Measurements from ENCODE around the gene IGF2BP2. TPM values are rescaled to one million over a fixed set of nuclear protein-coding genes. Genes with fewer than 3 reads are reported as not detected.
"Not testable (repeated sequence)": the region's sequence is repeated elsewhere in the genome, so short reads cannot be mapped to it uniquely, and the experiment has no call there.

The IGF2BP2 gene
- total and polyA plus RNA-seq, 4 donors: 7.8 to 92.6 (median 11.8) TPM

GRCh38 chr3:185857208-185857607, 32.4 kb upstream of the IGF2BP2 start:
- Histone ChIP-seq H3K27ac (ENCODE audit: low read depth in 1 of 2, low read length in 1 of 2) (no peak overlapping the region), H3K27me3 (ENCODE audit: control insufficient read depth in 3 of 3, insufficient read depth in 3 of 3, low read length in 2 of 3) (no peaks in the 10 kb centered on the region), H3K4me3 (no peak overlapping the region), H3K9ac (ENCODE audit: insufficient read depth in 1 of 2, low read length in 2 of 2) (no peak overlapping the region), H3K36me3 (ENCODE audit: control insufficient read depth in 4 of 4, insufficient read depth in 4 of 4, low read length in 4 of 4) (no peaks in the 10 kb centered on the region), H3K4me1 (ENCODE audit: control insufficient read depth in 5 of 5, insufficient read depth in 5 of 5, low read length in 5 of 5) (no peaks in the 10 kb centered on the region), H3K9me3 (ENCODE audit: control insufficient read depth in 4 of 4, insufficient read depth in 3 of 4, low read length in 3 of 4) (peaks cover 0 to 5% (median 2%) of the 10 kb centered on the region in 4 donors)
- ATAC-seq (ENCODE audit: insufficient read depth, low FRiP score) (no peak), DNase-seq (no peak)
- no peak for TF ChIP-seq CTCF (IDR thresholded peaks at IDR 0.05; ENCODE audit: control extremely low read depth, extremely low read depth)
- 84 to 96% methylated on average over 3 of the region's 3 CpGs for WGBS, 2 donors

- DNase-seq: no peak
Observed at GRCh38 chr3:185856652-185857051, 31.8 kb upstream of the IGF2BP2 start.

GRCh38 chr3:185853771-185854170, 28.9 kb upstream of the IGF2BP2 start:
- H3K27me3 ChIP-seq (ENCODE audit: control insufficient read depth in 3 of 3, insufficient read depth in 3 of 3, low read length in 2 of 3); H3K4me1 ChIP-seq (ENCODE audit: control insufficient read depth in 5 of 5, insufficient read depth in 5 of 5, low read length in 5 of 5); H3K9me3 ChIP-seq (ENCODE audit: control insufficient read depth in 4 of 4, insufficient read depth in 3 of 4, low read length in 3 of 4); H3K36me3 ChIP-seq (ENCODE audit: control insufficient read depth in 4 of 4, insufficient read depth in 4 of 4, low read length in 4 of 4); DNase-seq; H3K27ac ChIP-seq (ENCODE audit: low read depth in 1 of 2, low read length in 1 of 2); H3K9ac ChIP-seq (ENCODE audit: insufficient read depth in 1 of 2, low read length in 2 of 2); H3K4me3 ChIP-seq; ATAC-seq (ENCODE audit: insufficient read depth, low FRiP score): not testable (repeated sequence)
- 93 to 99% methylated on average over 3 of the region's 3 CpGs for WGBS, 2 donors

More at GRCh38 chr3:185856652-185857051, 31.8 kb upstream of the IGF2BP2 start:
- no peaks in the 10 kb centered on the region for H3K27me3 ChIP-seq (ENCODE audit: control insufficient read depth in 3 of 3, insufficient read depth in 3 of 3, low read length in 2 of 3)
- H3K36me3 ChIP-seq (ENCODE audit: control insufficient read depth in 4 of 4, insufficient read depth in 4 of 4, low read length in 4 of 4): no peaks in the 10 kb centered on the region
- no peak overlapping the region for H3K27ac ChIP-seq (ENCODE audit: low read depth in 1 of 2, low read length in 1 of 2)
- no peak overlapping the region for H3K4me3 ChIP-seq
- no peak for ATAC-seq (ENCODE audit: insufficient read depth, low FRiP score)
- H3K9ac ChIP-seq (ENCODE audit: insufficient read depth in 1 of 2, low read length in 2 of 2): no peak overlapping the region
- no peaks in the 10 kb centered on the region for H3K4me1 ChIP-seq (ENCODE audit: control insufficient read depth in 5 of 5, insufficient read depth in 5 of 5, low read length in 5 of 5)
- peaks cover 0 to 5% (median 2%) of the 10 kb centered on the region in 4 donors for H3K9me3 ChIP-seq (ENCODE audit: control insufficient read depth in 4 of 4, insufficient read depth in 3 of 4, low read length in 3 of 4)
- TF ChIP-seq CTCF (IDR thresholded peaks at IDR 0.05; ENCODE audit: control extremely low read depth, extremely low read depth): no peak

GRCh38 chr3:185852635-185853034, 27.8 kb upstream of the IGF2BP2 start:
- Histone ChIP-seq H3K4me1 (ENCODE audit: control insufficient read depth in 5 of 5, insufficient read depth in 5 of 5, low read length in 5 of 5) (no peaks in the 10 kb centered on the region), H3K4me3 (no peak overlapping the region), H3K27me3 (ENCODE audit: control insufficient read depth in 3 of 3, insufficient read depth in 3 of 3, low read length in 2 of 3) (no peaks in the 10 kb centered on the region), H3K27ac (ENCODE audit: low read depth in 1 of 2, low read length in 1 of 2) (no peak overlapping the region), H3K36me3 (ENCODE audit: control insufficient read depth in 4 of 4, insufficient read depth in 4 of 4, low read length in 4 of 4) (no peaks in the 10 kb centered on the region), H3K9me3 (ENCODE audit: control insufficient read depth in 4 of 4, insufficient read depth in 3 of 4, low read length in 3 of 4) (peaks cover 0 to 5% (median 2%) of the 10 kb centered on the region in 4 donors), H3K9ac (ENCODE audit: insufficient read depth in 1 of 2, low read length in 2 of 2) (no peak overlapping the region)
- no peak for ATAC-seq (ENCODE audit: insufficient read depth, low FRiP score)
- DNase-seq: no peak
- WGBS, 2 donors: 76 to 84% methylated on average over 4 of the region's 4 CpGs
- TF ChIP-seq CTCF (IDR thresholded peaks at IDR 0.05; ENCODE audit: control extremely low read depth, extremely low read depth): no peak
